HEK293 (cell line): ENCODE data around the gene TMEM63B.

Experiments used
- ZBTB7A ChIP-seq: fragments of 450-650 bp; formaldehyde crosslinking; IDR thresholded peaks from 2 replicates; pipeline ENCODE4 v1.5.1; 2016; ENCODE audit warnings: low read depth, missing biosample characterization, missing genetic modification characterization
- ZNF121 ChIP-seq: fragments of 450-650 bp; formaldehyde crosslinking; IDR thresholded peaks from 2 replicates; pipeline ENCODE4 v1.5.1; 2016; ENCODE audit warnings: missing biosample characterization, missing genetic modification characterization
- ZNF138 ChIP-seq: fragments of 450-650 bp; formaldehyde crosslinking; IDR thresholded peaks from 2 replicates; pipeline ENCODE4 v1.5.1; 2016; ENCODE audit warnings: missing biosample characterization, missing genetic modification characterization, borderline replicate concordance
- TF ChIP-seq, protein P1 (sequence below): fragments of 450-650 bp; formaldehyde crosslinking; IDR thresholded peaks from 2 replicates; pipeline ENCODE4 v1.5.1; 2016; ENCODE audit warnings: missing biosample characterization, missing genetic modification characterization

DNA sequence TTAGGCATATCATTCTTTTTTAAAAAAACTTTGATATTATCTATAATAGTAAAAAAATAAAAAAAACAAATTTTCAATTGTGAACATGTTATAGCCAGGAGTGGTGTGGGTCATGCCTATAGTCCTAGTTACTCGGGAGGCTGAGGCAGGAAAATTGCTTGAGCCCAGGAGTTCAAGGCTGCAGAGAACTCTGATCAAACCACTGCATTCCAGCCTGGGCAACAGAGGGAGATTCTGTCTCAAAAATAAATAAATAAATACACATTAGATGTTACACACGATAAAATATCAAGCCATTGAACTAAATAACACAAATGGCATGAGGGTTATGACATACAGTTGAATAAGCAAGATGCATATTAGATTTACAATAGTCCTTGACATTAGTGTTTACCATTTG, 61.5 kb downstream of the TMEM63B start:
- TF ChIP-seq, protein P1, sequence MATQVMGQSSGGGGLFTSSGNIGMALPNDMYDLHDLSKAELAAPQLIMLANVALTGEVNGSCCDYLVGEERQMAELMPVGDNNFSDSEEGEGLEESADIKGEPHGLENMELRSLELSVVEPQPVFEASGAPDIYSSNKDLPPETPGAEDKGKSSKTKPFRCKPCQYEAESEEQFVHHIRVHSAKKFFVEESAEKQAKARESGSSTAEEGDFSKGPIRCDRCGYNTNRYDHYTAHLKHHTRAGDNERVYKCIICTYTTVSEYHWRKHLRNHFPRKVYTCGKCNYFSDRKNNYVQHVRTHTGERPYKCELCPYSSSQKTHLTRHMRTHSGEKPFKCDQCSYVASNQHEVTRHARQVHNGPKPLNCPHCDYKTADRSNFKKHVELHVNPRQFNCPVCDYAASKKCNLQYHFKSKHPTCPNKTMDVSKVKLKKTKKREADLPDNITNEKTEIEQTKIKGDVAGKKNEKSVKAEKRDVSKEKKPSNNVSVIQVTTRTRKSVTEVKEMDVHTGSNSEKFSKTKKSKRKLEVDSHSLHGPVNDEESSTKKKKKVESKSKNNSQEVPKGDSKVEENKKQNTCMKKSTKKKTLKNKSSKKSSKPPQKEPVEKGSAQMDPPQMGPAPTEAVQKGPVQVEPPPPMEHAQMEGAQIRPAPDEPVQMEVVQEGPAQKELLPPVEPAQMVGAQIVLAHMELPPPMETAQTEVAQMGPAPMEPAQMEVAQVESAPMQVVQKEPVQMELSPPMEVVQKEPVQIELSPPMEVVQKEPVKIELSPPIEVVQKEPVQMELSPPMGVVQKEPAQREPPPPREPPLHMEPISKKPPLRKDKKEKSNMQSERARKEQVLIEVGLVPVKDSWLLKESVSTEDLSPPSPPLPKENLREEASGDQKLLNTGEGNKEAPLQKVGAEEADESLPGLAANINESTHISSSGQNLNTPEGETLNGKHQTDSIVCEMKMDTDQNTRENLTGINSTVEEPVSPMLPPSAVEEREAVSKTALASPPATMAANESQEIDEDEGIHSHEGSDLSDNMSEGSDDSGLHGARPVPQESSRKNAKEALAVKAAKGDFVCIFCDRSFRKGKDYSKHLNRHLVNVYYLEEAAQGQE (tag by site-specific recombination): no peak
- no peak for TF ChIP-seq ZNF138 (tag by site-specific recombination)
- no peak for TF ChIP-seq ZNF121 (tag by site-specific recombination)
- no peak for TF ChIP-seq ZBTB7A (tag by site-specific recombination)
